RPMI8226 (cell line): ENCODE measurements around the gene ELP4.

Experiments used
- DNase-seq: peaks from one replicate; pipeline ENCODE4 v3.0.0-alpha.2; 2015

ELP4 gene

GRCh38 chr11:31780480-31780971 lies 271.0 kb downstream of the ELP4 start:
- no peak for DNase-seq

- no peak for DNase-seq
Observed at GRCh38 chr11:31782257-31782656, 272.7 kb downstream of the ELP4 start.

GRCh38 chr11:31783252-31783651 lies 273.7 kb downstream of the ELP4 start:
- no peak for DNase-seq

- no peak for DNase-seq
Observed at GRCh38 chr11:31784611-31785010, 275.0 kb downstream of the ELP4 start.

GRCh38 chr11:31786996-31787685 lies 277.6 kb downstream of the ELP4 start:
- no peak for DNase-seq

GRCh38 chr11:31788085-31788484 lies 278.5 kb downstream of the ELP4 start:
- DNase-seq: no peak

GRCh38 chr11:31790649-31791048 lies 281.1 kb downstream of the ELP4 start:
- DNase-seq: no peak

GRCh38 chr11:31792036-31792435 lies 282.5 kb downstream of the ELP4 start:
- no peak for DNase-seq

- no peak for DNase-seq
Observed at GRCh38 chr11:31792456-31792855, 282.9 kb downstream of the ELP4 start.

GRCh38 chr11:31793264-31793663 lies 283.7 kb downstream of the ELP4 start:
- DNase-seq: no peak

- DNase-seq: no peak
Observed at GRCh38 chr11:31794548-31794947, 285.0 kb downstream of the ELP4 start.

GRCh38 chr11:31795706-31796498 lies 286.3 kb downstream of the ELP4 start:
- no peak for DNase-seq

GRCh38 chr11:31796499-31797189 lies 287.1 kb downstream of the ELP4 start:
- no peak for DNase-seq

- no peak for DNase-seq
Observed at GRCh38 chr11:31797190-31798056, 287.9 kb downstream of the ELP4 start.

GRCh38 chr11:31798057-31798553 lies 288.5 kb downstream of the ELP4 start:
- no peak for DNase-seq

- DNase-seq: no peak
Observed at GRCh38 chr11:31798554-31799434, 289.2 kb downstream of the ELP4 start.

- no peak for DNase-seq
Observed at GRCh38 chr11:31799435-31800397, 290.1 kb downstream of the ELP4 start.

GRCh38 chr11:31800398-31801265 lies 291.1 kb downstream of the ELP4 start:
- no peak for DNase-seq

GRCh38 chr11:31801298-31801702 lies 291.7 kb downstream of the ELP4 start:
- no peak for DNase-seq
